HG03103 (cell line): Measurements from ENCODE around the gene CRLF1.
"Not testable (repeated sequence)": the region's sequence is repeated elsewhere in the genome, so short reads cannot be mapped to it uniquely, and the experiment has no call there.

Experiments used
- ATAC-seq: cut with Tn5 transposase; IDR thresholded peaks from one replicate; pipeline ENCODE4 v1.9.1; 2021; ENCODE audit warnings: low read depth; ENCODE audit not compliant: unreplicated experiment

The CRLF1 gene

GRCh38 chr19:18610245-18610555 lies 3.6 kb upstream of the CRLF1 start:
- no peak for ATAC-seq

GRCh38 chr19:18609717-18610051 lies 3.1 kb upstream of the CRLF1 start:
- ATAC-seq, result no peak

- ATAC-seq, result no peak
These were observed 2.5 kb upstream of the CRLF1 start for GRCh38 chr19:18608805-18609716.

DNA sequence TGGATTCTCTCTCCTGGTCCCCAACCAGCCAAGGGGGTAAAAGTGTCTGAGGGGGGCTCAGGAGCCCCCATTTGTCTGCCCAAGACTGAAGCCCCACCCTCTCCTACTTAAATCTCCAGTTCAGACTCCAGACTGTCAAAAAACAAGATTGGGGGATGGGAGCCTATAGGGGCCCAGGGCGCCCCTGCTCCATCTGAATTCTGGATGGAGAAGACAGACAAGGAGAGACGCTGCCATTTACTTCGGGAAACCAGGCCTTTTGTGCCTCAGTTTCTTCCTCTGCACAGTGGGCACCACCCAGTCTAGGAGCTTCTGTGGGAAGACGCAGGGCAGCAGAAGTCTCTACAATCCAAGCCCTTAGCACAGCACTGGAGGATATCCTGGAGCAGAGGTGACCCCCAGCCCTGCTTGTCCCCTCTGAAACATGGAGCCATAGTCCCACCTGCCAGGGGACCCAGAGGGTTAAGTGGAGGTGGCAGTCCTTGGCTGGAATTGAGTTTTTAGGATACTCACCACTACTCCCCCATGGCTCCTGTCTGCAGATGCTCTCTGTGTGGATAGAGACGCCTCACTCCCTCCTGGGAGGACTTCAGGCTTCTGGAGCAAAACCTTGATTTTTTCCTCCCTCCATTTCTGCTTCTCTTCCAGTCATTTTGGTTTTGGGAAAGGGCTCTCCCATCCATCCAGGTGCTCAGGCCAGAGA lies 1.7 kb upstream of the CRLF1 start:
- ATAC-seq, result no peak

GRCh38 chr19:18607226-18608101 lies 865 bp upstream of the CRLF1 start:
- no peak for ATAC-seq

DNA sequence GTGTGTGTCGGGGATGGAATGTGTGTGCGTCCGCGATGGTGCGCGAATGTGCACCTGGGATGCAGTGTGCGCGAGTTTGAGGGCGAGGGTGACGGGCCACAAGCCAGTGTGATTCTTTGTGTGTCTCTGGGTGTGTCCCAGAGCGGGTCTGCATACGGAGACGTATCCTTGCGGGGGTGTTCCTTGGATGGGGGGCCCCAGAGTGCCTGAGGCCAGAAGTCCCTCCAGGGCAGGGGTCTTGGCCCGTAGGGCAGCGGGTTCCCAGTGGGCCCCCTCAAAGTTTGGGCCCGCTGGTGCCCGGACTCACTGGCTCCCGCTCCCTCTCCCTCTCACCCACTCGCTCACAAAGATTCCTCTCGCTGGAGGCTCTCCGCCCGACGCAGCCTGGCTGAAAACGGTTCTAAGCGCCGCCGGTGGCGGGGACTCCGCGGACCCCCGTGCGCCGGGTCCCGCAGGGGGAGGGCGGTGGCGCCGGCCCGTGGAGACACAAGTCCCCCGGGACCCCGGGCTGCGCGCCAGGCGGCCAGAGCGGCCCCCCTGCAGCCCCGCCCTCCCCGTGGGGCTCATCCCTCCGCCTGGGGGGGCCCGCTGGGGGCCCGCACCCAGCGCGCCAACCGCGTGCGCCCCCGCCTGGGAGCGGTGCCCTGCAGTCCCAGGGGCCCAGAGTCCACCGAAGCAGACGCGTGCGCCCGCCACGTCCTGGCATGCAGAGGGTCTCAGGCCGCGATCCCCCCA lies 886 bp downstream of the CRLF1 start:
- ATAC-seq, result no peak

- ATAC-seq, result no peak
These were observed 1.4 kb downstream of the CRLF1 start for GRCh38 chr19:18605196-18605545.

GRCh38 chr19:18604820-18605159 lies 1.8 kb downstream of the CRLF1 start:
- ATAC-seq, result no peak

GRCh38 chr19:18603958-18604819 lies 2.4 kb downstream of the CRLF1 start:
- no peak for ATAC-seq

GRCh38 chr19:18603255-18603957 lies 3.2 kb downstream of the CRLF1 start:
- ATAC-seq, result no peak

- ATAC-seq, result no peak
These were observed 4.7 kb downstream of the CRLF1 start for GRCh38 chr19:18601875-18602274.

- ATAC-seq, result not testable (repeated sequence)
These were observed 5.8 kb downstream of the CRLF1 start for GRCh38 chr19:18600692-18601397.

- no peak for ATAC-seq
These were observed 7.1 kb downstream of the CRLF1 start for GRCh38 chr19:18599485-18599884.

GRCh38 chr19:18597809-18598660 lies 8.6 kb downstream of the CRLF1 start:
- ATAC-seq, result no peak

- ATAC-seq, result no peak
These were observed 9.8 kb downstream of the CRLF1 start for GRCh38 chr19:18596752-18597157.

- no peak for ATAC-seq
These were observed 11.1 kb downstream of the CRLF1 start for GRCh38 chr19:18595475-18595874.

DNA sequence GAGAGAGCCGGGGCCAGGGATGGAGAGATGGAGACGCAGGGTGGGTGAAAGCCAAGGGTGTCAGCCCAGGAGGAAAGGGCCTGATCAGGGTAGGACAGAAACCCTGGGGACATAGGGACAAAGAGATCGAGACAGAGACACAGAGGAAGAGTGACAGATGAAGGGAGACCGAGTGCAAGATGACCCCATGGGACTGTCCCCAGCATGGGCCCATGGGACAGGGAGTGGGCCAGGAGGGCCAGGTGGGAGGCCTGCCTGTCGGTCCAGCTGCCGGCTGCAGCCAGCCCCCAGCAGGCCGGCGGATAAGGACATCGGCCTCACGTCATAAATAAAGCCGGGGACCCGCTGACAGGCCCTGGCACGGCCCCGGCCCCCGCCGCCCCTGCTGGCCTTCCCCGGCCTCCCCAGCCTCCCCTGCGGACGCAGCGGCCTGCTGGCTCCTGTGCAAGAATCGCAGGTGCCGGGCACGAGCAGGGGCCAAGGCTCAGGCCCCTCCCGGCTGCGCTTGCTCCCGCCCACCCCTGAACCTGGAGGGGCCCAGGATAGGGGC lies 11.7 kb downstream of the CRLF1 start:
- ATAC-seq, result no peak
